ENCODE data around the gene ANKMY2. TPM values are rescaled to one million over a fixed set of nuclear protein-coding genes. Genes with fewer than 3 reads are reported as not detected.
"Not testable (repeated sequence)": the region's sequence is repeated elsewhere in the genome, so short reads cannot be mapped to it uniquely, and the experiment has no call there.

Gene ANKMY2
- total RNA-seq, 2 experiments from 2014 or later = 7.8 to 8.4 TPM

DNA sequence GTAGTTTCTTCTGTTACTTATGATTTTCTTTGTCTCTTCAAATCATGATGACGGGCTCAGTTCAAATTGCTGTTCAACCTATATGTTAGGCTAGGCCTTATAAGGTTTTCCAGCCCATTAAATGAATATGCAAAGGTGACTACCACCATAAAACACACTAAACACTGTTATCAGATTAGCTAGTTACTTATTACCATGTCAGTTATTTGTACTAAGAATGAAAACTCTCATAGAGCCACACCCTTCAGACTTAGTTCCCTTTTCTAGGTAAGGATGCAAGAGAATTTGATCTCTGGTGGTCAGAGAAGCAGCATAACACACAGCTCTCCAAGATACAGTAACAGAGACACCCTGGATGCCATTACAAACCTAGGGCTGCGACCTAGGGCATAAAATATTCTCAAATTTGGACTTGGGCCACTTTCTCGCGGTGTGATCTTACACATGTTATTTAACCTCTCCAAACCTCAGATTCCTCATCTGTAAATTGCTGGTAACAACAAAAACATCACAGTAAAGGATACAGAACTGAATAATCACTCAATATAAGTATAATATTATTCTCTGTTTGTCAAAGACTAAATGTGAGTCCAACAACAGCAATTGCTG is 35.6 kb downstream of the ANKMY2 start:
- CTCF ChIA-PET = interaction anchor here (1.6 kb wide), 1 partner anchor 46 kb away, joined by 8 read pairs; no protein-coding TSS in a partner anchor
- no peaks in the 10 kb centered on the region for H3K9me3 Mint-ChIP-seq
- no peak overlapping the region for H3K27ac Mint-ChIP-seq
- peaks cover 14% of the 10 kb centered on the region for H3K36me3 Mint-ChIP-seq
- no peaks in the 10 kb centered on the region for H3K27me3 Mint-ChIP-seq
- H3K4me3 Mint-ChIP-seq = no peak overlapping the region
- POLR2A ChIA-PET = no interaction called here
- peaks cover 4% of the 10 kb centered on the region for H3K4me1 Mint-ChIP-seq (ENCODE audit: low read depth)
- DNase-seq = no peak
- intact Hi-C loops (cut with micrococcal nuclease) = no loop called here

DNA sequence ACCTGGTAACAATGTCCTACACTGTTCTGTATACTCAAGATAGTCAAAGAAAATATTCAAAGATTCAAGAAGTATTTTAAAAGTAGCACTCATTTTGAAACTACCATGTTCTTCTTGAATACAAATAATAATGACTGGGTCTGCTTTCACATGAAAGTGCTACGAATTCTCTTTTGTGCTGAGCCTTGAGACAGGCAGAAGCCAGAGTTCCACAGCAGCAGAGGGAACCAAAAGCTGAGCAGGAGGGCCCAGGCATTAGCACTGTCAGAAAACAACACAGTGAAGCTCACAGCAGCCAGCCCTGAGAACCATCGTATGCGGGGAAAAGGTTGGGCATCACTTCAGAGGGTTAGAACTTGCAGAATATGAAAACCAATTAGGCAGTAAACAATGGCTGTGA is 38.9 kb downstream of the ANKMY2 start:
- no peak for DNase-seq
- Mint-ChIP-seq H3K27ac (no peak overlapping the region), H3K4me1 (ENCODE audit: low read depth) (peaks cover under 1% of the 10 kb centered on the region), H3K4me3 (no peak overlapping the region), H3K27me3 (no peaks in the 10 kb centered on the region), H3K9me3 (no peaks in the 10 kb centered on the region), H3K36me3 (peaks cover 16% of the 10 kb centered on the region)
- POLR2A ChIA-PET = no interaction called here
- intact Hi-C loops (cut with micrococcal nuclease) = no loop called here
- CTCF ChIA-PET = no interaction called here

DNA sequence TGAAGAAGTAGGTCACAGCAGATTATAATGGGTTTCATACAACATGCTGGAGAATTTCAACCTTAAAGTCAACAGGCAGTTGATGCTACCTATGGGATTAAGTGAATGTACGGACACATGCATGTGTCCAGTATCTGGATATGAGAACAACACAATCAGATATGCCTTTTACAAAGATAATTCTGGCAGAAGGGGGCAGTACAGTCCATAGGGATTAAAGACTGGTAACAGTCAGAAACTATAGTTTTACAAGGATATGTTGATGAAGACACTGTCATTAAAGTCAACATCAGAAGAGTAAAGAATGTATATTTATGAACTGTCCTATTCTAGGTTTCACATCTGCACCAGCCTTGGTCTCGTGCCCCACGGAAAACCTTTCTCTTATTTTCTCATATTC is 41.5 kb downstream of the ANKMY2 start:
- H3K9me3 Mint-ChIP-seq = no peaks in the 10 kb centered on the region
- H3K36me3 Mint-ChIP-seq = peaks cover 13% of the 10 kb centered on the region
- H3K27me3 Mint-ChIP-seq = no peaks in the 10 kb centered on the region
- H3K4me3 Mint-ChIP-seq = no peak overlapping the region
- H3K27ac Mint-ChIP-seq = no peak overlapping the region
- intact Hi-C loops (cut with micrococcal nuclease) = loop anchor here (1.0 kb wide), 1 partner anchor 314 kb away; no protein-coding TSS in a partner anchor
- ChIA-PET POLR2A (no interaction called here), CTCF (interaction anchor here (1.6 kb wide), 1 partner anchor 314 kb away, joined by 9 read pairs; no protein-coding TSS in a partner anchor)
- no peak for DNase-seq
- no peaks in the 10 kb centered on the region for H3K4me1 Mint-ChIP-seq (ENCODE audit: low read depth)

DNA sequence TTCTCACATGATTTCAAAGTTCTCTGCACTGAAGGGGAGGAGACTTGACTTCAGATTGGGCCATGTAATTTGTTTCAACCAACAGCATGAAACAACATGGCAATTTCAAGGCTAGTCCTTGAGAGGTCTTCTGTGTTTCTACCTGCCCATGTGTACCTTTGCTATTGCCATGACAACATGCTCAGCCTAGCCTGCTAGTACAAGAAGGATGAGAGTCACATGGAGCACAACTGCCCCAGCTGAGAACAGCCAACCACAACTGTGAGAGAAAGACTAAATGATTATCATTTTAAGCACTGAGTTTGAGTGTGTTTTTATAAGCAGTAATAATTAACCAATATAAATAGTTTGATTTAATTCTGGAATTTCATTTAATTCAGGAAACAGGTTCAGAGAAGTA is 41.9 kb downstream of the ANKMY2 start:
- Mint-ChIP-seq H3K36me3 (peaks cover 13% of the 10 kb centered on the region), H3K9me3 (no peaks in the 10 kb centered on the region), H3K27ac (no peak overlapping the region), H3K4me3 (no peak overlapping the region), H3K4me1 (ENCODE audit: low read depth) (no peaks in the 10 kb centered on the region), H3K27me3 (no peaks in the 10 kb centered on the region)
- DNase-seq = no peak
- ChIA-PET POLR2A (no interaction called here), CTCF (interaction anchor here (1.6 kb wide), 1 partner anchor 314 kb away, joined by 9 read pairs; no protein-coding TSS in a partner anchor)
- intact Hi-C loops (cut with micrococcal nuclease) = loop anchor here (1.0 kb wide), 1 partner anchor 315 kb away; no protein-coding TSS in a partner anchor

DNA sequence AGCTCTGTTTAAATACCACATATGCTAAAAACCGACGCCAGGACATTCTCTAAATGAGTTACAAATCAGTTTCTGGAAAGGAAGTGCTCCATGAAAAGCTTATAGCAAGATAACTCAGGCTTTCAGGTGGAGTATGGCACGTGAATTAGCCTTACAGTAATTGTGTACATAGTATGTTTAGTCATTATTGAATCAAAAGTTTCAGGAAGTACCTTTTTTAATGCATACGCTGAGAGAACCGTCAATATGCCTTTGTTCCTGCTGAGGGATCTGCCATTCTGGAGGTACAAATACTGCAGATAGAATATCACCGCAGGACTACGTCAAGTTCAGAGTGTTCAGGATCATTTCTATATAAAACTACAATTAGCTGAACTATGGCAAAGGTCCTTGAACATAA is 45.7 kb downstream of the ANKMY2 start:
- peaks cover 13% of the 10 kb centered on the region for H3K36me3 Mint-ChIP-seq
- H3K27me3 Mint-ChIP-seq = no peaks in the 10 kb centered on the region
- no peak overlapping the region for H3K4me3 Mint-ChIP-seq
- no peaks in the 10 kb centered on the region for H3K9me3 Mint-ChIP-seq
- ChIA-PET POLR2A (no interaction called here), CTCF (no interaction called here)
- DNase-seq = no peak
- no peak overlapping the region for H3K27ac Mint-ChIP-seq
- H3K4me1 Mint-ChIP-seq (ENCODE audit: low read depth) = no peaks in the 10 kb centered on the region
- intact Hi-C loops (cut with micrococcal nuclease) = no loop called here

DNA sequence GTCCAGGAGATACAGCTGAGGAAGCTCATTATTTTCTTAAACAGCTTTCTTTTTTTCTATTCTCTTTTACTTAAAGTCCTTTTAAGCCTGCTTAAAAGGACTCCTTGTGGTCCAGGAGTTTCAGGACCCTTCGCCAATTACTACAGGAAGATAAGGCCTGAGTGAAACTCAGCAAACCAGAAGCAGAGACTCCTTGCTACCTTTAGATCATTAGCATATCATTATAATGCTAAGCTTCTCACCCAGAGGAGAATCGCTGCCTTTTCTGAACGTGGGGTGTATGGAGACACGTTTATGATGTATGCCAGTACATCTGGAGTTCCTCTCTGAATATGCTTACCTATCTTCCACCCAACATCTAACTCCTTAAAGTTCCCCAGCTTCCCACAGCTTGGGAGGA is 47.5 kb downstream of the ANKMY2 start:
- ChIA-PET CTCF (interaction anchor here (0.6 kb wide), 1 partner anchor 39 kb away, joined by 4 read pairs; no protein-coding TSS in a partner anchor), POLR2A (no interaction called here)
- Mint-ChIP-seq H3K4me3 (no peak overlapping the region), H3K36me3 (peaks cover 6% of the 10 kb centered on the region), H3K9me3 (no peaks in the 10 kb centered on the region), H3K27me3 (no peaks in the 10 kb centered on the region), H3K4me1 (ENCODE audit: low read depth) (no peaks in the 10 kb centered on the region), H3K27ac (no peak overlapping the region)
- intact Hi-C loops (cut with micrococcal nuclease) = no loop called here
- DNase-seq = no peak

DNA sequence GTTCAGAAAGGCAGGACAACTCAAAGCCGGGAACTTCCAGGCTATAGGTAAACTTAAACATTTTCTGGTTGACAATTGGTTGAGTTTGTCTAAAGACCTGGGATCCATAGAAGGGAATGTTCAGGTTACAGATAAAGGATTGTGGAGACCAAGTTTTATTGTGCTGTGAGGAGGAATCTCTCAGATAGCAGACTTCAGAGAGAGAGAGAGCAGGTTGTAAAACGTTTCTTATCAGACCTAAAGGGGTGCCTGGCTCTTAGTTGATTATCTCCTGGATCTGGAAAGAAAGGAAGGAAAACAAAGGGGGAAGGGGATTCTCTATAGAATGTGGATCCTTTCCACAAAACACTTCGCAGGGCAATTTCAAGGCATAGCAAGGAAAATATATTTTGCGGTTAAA is 50.0 kb downstream of the ANKMY2 start:
- H3K27ac Mint-ChIP-seq; H3K4me3 Mint-ChIP-seq; H3K36me3 Mint-ChIP-seq; H3K4me1 Mint-ChIP-seq (ENCODE audit: low read depth); H3K9me3 Mint-ChIP-seq; POLR2A ChIA-PET; DNase-seq; H3K27me3 Mint-ChIP-seq; intact Hi-C loops (cut with micrococcal nuclease); CTCF ChIA-PET: not testable (repeated sequence)

DNA sequence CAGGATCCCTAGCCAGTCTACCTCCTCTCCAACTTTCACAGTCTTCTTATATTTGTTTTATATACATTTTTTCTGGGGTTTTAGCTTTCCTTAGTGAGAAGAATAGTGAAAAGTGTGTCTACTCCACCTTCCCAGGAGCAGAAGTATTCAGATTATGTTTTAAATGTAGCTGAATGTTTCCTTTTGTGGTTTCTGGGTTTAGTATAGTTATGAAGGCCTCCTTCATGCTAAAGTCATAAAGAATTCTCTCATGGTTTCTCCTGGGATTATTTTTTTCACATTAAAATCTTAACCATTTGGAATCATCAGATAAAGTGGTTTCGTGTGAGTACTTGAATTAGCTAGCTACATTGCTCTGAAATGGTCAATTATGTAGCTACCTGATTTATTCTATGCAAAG is 50.9 kb downstream of the ANKMY2 start:
- no peak overlapping the region for H3K4me3 Mint-ChIP-seq
- no peak overlapping the region for H3K27ac Mint-ChIP-seq
- CTCF ChIA-PET = interaction anchor here (1.7 kb wide), 1 partner anchor 30 kb away, joined by 5 read pairs; no protein-coding TSS in a partner anchor
- H3K9me3 Mint-ChIP-seq = no peaks in the 10 kb centered on the region
- H3K27me3 Mint-ChIP-seq = no peaks in the 10 kb centered on the region
- peaks cover 1% of the 10 kb centered on the region for H3K36me3 Mint-ChIP-seq
- DNase-seq = no peak
- POLR2A ChIA-PET = no interaction called here
- intact Hi-C loops (cut with micrococcal nuclease) = no loop called here
- no peaks in the 10 kb centered on the region for H3K4me1 Mint-ChIP-seq (ENCODE audit: low read depth)

DNA sequence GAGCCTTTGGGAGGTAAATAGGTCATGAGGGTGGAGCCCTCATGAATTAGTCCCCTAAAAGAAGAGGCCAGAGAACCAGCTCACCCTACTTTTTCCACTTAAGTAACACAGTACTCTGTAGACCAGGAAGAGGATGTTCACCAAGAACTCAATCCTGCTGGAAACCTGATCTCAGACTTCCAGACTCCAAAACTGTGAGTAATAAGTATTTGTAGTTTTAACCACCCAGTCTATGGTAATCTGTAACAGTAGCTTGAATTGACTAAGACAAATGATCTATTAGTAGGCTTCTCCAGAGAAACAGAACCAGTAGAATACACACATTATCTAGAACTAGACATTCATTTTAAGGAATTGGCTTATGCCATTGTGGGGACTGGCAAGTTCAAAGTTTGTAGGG is 51.5 kb downstream of the ANKMY2 start:
- ChIA-PET CTCF (interaction anchor here (1.7 kb wide), 1 partner anchor 29 kb away, joined by 5 read pairs; no protein-coding TSS in a partner anchor), POLR2A (no interaction called here)
- intact Hi-C loops (cut with micrococcal nuclease) = no loop called here
- no peak overlapping the region for H3K4me3 Mint-ChIP-seq
- no peak overlapping the region for H3K27ac Mint-ChIP-seq
- no peaks in the 10 kb centered on the region for H3K36me3 Mint-ChIP-seq
- H3K9me3 Mint-ChIP-seq = no peaks in the 10 kb centered on the region
- DNase-seq = no peak
- no peaks in the 10 kb centered on the region for H3K27me3 Mint-ChIP-seq
- no peaks in the 10 kb centered on the region for H3K4me1 Mint-ChIP-seq (ENCODE audit: low read depth)

DNA sequence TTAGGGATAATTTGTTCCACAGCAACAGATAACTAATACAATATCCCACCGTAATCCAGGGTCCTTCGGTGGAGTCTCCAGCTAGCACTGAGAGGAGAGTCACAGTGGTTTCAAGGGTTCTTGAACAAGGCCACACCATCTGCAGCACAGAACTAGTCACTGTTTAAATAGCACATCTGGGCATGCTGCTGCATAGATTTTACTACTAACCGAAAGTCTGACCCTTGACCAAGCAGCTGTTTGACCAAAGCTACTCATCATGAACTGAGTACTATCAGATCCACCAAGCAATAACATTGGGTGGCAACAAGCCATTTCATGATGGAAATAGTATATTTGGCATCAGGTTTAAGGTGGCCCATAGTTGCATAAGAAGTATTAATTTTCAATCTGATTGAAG is 53.2 kb downstream of the ANKMY2 start:
- Mint-ChIP-seq H3K4me3 (no peak overlapping the region), H3K27me3 (no peaks in the 10 kb centered on the region), H3K4me1 (ENCODE audit: low read depth) (no peaks in the 10 kb centered on the region), H3K36me3 (no peaks in the 10 kb centered on the region), H3K9me3 (no peaks in the 10 kb centered on the region), H3K27ac (no peak overlapping the region)
- intact Hi-C loops (cut with micrococcal nuclease) = no loop called here
- ChIA-PET CTCF (no interaction called here), POLR2A (no interaction called here)
- no peak for DNase-seq

DNA sequence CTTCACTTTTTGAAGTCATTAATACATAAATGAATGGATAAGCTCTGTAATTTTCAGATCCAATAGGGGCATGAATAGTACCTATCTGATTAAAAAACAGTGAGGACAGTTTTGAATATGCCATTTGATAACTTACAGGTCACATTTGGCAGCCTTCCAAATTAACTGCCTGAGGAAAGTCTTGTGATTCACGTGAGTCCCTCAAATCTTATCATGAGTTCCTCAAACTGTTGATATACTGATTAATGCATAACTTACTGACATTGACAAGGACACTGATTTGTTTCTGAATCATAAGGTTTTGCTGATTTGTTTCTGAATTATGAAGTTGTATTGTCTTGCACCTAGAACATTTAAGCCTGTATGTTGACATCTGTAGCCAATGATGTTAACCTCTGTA is 55.1 kb downstream of the ANKMY2 start:
- no peaks in the 10 kb centered on the region for H3K4me1 Mint-ChIP-seq (ENCODE audit: low read depth)
- POLR2A ChIA-PET = no interaction called here
- no peaks in the 10 kb centered on the region for H3K27me3 Mint-ChIP-seq
- no peaks in the 10 kb centered on the region for H3K36me3 Mint-ChIP-seq
- H3K27ac Mint-ChIP-seq = no peak overlapping the region
- H3K9me3 Mint-ChIP-seq = no peaks in the 10 kb centered on the region
- DNase-seq = no peak
- no peak overlapping the region for H3K4me3 Mint-ChIP-seq
- intact Hi-C loops (cut with micrococcal nuclease) = no loop called here
- CTCF ChIA-PET = no interaction called here

DNA sequence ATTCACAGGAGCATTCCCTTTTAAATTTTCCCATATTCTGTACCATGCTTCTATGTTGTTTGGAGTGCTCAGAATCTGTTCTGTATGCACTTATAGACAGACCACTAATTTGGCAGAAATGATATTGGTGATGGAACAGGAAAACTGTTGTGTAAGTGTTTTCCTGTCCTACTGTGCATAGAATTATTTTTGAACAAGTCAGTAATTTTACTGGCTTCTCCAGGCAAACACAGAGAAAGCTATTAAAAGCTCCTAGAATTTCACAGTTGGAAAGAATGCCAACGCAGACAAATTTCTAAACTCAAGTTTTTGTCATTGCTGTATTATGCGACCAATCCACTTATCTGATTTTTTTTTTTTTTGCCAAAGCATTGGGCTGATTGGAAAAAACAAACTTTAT is 55.7 kb downstream of the ANKMY2 start:
- ChIA-PET CTCF (no interaction called here), POLR2A (interaction anchor here (0.7 kb wide), 1 partner anchor 72 kb away, joined by 3 read pairs; no protein-coding TSS in a partner anchor)
- DNase-seq = no peak
- Mint-ChIP-seq H3K4me3 (no peak overlapping the region), H3K27ac (no peak overlapping the region), H3K4me1 (ENCODE audit: low read depth) (no peaks in the 10 kb centered on the region), H3K9me3 (no peaks in the 10 kb centered on the region), H3K27me3 (no peaks in the 10 kb centered on the region), H3K36me3 (no peaks in the 10 kb centered on the region)
- intact Hi-C loops (cut with micrococcal nuclease) = no loop called here

DNA sequence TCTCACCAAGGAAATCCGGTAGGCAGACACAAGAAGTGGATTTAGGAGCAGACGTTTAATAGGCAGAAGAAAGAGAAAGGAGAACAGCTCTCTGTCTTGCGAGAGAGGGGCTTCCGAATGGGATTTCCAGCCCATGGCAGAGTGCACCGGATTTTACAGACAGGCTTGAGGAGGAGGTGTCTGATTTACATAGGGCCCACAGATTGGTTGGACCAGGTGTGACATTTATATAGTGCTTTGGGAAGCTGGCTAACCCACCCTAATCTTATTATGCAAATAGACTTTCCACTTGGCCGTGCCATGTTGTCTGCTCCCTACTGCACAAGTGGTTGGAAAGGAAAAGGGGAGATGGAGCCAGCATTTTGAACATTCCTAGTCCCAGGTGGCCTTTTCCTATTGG is 57.8 kb downstream of the ANKMY2 start:
- Mint-ChIP-seq H3K4me1 (ENCODE audit: low read depth) (no peaks in the 10 kb centered on the region), H3K27ac (no peak overlapping the region), H3K9me3 (no peaks in the 10 kb centered on the region), H3K36me3 (no peaks in the 10 kb centered on the region), H3K27me3 (peaks cover 3% of the 10 kb centered on the region), H3K4me3 (no peak overlapping the region)
- intact Hi-C loops (cut with micrococcal nuclease) = no loop called here
- ChIA-PET CTCF (no interaction called here), POLR2A (no interaction called here)
- no peak for DNase-seq

All from activated CD4-positive, alpha-beta memory T cell treated with anti-CD3 and anti-CD28 coated beads for 36 hours (primary cell).